GM03348 (cell line): Measurements from ENCODE around the gene DYNLT5.
"Not testable (repeated sequence)": the region's sequence is repeated elsewhere in the genome, so short reads cannot be mapped to it uniquely, and the experiment has no call there.

Experiments used
- DNase-seq: peaks from one replicate; pipeline ENCODE4 v3.0.0; 2012; ENCODE audit warnings: low spot score

Gene DYNLT5

GRCh38 chr1:66750577-66750976 lies 1.7 kb upstream of the DYNLT5 start:
- DNase-seq: no peak

- DNase-seq: no peak
Measured at GRCh38 chr1:66751160-66751559, 1.1 kb upstream of the DYNLT5 start.

- no peak for DNase-seq
Measured at GRCh38 chr1:66752671-66753371, 562 bp downstream of the DYNLT5 start.

- no peak for DNase-seq
Measured at GRCh38 chr1:66757722-66758240, 5.5 kb downstream of the DYNLT5 start.

GRCh38 chr1:66758241-66758755 lies 6.0 kb downstream of the DYNLT5 start:
- no peak for DNase-seq

GRCh38 chr1:66760506-66760905 lies 8.2 kb downstream of the DYNLT5 start:
- no peak for DNase-seq

- DNase-seq: no peak
Measured at GRCh38 chr1:66761221-66761620, 9.0 kb downstream of the DYNLT5 start.

GRCh38 chr1:66764994-66765578 lies 12.8 kb downstream of the DYNLT5 start:
- peak; percentile 62 for DNase-seq

- DNase-seq: no peak
Measured at GRCh38 chr1:66767626-66768025, 15.4 kb downstream of the DYNLT5 start.

GRCh38 chr1:66768965-66769364 lies 16.7 kb downstream of the DYNLT5 start:
- no peak for DNase-seq

- DNase-seq: no peak
Measured at GRCh38 chr1:66769512-66770229, 17.4 kb downstream of the DYNLT5 start.

- no peak for DNase-seq
Measured at GRCh38 chr1:66770240-66770639, 18.0 kb downstream of the DYNLT5 start.

- DNase-seq: no peak
Measured at GRCh38 chr1:66770694-66771093, 18.4 kb downstream of the DYNLT5 start.

GRCh38 chr1:66773227-66773626 lies 21.0 kb downstream of the DYNLT5 start:
- DNase-seq: no peak

GRCh38 chr1:66774438-66774837 lies 22.2 kb downstream of the DYNLT5 start:
- no peak for DNase-seq

GRCh38 chr1:66775646-66776045 lies 23.4 kb downstream of the DYNLT5 start:
- DNase-seq: no peak

- no peak for DNase-seq
Measured at GRCh38 chr1:66777831-66778230, 25.6 kb downstream of the DYNLT5 start.

GRCh38 chr1:66778266-66778665 lies 26.0 kb downstream of the DYNLT5 start:
- no peak for DNase-seq

GRCh38 chr1:66778969-66779368 lies 26.7 kb downstream of the DYNLT5 start:
- DNase-seq: peak; percentile 18

GRCh38 chr1:66779475-66780078 lies 27.3 kb downstream of the DYNLT5 start:
- no peak for DNase-seq

GRCh38 chr1:66785800-66786199 lies 33.5 kb downstream of the DYNLT5 start:
- DNase-seq: not testable (repeated sequence)

- no peak for DNase-seq
Measured at GRCh38 chr1:66787641-66788040, 35.4 kb downstream of the DYNLT5 start.
